Astrocyte (in vitro differentiated cells and primary cell): ENCODE results near the gene ABCC8.

ENCODE experiments used
- CTCF ChIP-seq: IDR thresholded peaks from 2 replicates; pipeline ENCODE4 v1.5.1; 2011; ENCODE audit warnings: low read depth, mild to moderate bottlenecking, inconsistent platforms, low read length, moderate library complexity; ENCODE audit not compliant: insufficient read depth
- EZH2 ChIP-seq: IDR thresholded peaks from 2 replicates; pipeline ENCODE4 v1.6.1; 2012; ENCODE audit warnings: mild to moderate bottlenecking, low read length, inconsistent platforms; ENCODE audit not compliant: insufficient read depth

- TF ChIP-seq CTCF (no peak), EZH2 (no peak)
Observed at GRCh38 chr11:17353821-17354600, 122.6 kb downstream of the ABCC8 start.
